ENCODE measurements around the gene DLGAP4. TPM values are rescaled to one million over a fixed set of nuclear protein-coding genes. Genes with fewer than 3 reads are reported as not detected.

DLGAP4 gene
- total and polyA plus RNA-seq, 2 of the 13 experiments (the other 11 are each of a cell fraction or from before 2014, with no cell fraction given), result 15.2 to 26.7 TPM

DNA sequence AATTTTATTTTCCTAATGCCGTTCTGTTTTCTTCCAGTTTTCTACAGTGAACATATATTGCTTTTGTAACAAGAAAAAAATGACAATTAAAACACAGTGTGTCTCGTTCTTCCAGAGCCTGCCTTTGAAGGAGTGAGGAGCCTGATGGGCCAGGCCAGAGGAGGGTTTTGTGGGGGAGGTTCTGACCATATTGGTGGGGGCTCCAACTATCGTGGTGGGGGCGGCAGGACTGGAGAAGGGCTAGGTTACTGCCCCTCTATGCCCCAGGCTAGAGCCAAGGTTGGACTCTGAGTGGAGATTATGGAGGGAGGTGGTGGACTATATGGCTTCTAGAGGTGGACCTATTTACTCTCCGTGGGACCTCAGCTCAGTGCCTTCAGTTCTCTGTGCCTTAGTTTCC is 24.0 kb downstream of the DLGAP4 start:
- in situ Hi-C loops (cut with HindIII; ENCODE audit: extremely low pct_ligation_motif_present, low pct_unique_long_range_greater_than_20kb) (no loop called here), intact Hi-C loops (cut with micrococcal nuclease; ENCODE audit: unreplicated experiment) (no loop called here)
- Histone ChIP-seq H2AFZ (ENCODE audit: low read length) (no peak overlapping the region), H3K4me3 (replicated peaks in 1 of 3; ENCODE audit: insufficient read depth in 1 of 3, low read depth in 2 of 3, low read length in 3 of 3) (no peak overlapping the region), H4K20me1 (ENCODE audit: insufficient read depth, low read length) (peaks cover 6% of the 10 kb centered on the region; the same call in 1 of the 2 replicates), H3K79me2 (ENCODE audit: insufficient read depth, low read length) (no peaks in the 10 kb centered on the region), H3K27ac (ENCODE audit: extremely low read length, insufficient read depth, low read length) (no peak overlapping the region), H3K9me3 (ENCODE audit: low read length) (no peaks in the 10 kb centered on the region), H3K27me3 (ENCODE audit: control insufficient read depth in 1 of 2, insufficient read depth in 2 of 2, low read length in 2 of 2) (peaks cover 3 to 45% of the 10 kb centered on the region in 2 experiments; a peak in 4 of 5 replicates), H3K4me1 (ENCODE audit: insufficient read depth, low read length) (no peaks in the 10 kb centered on the region), H3K36me3 (replicated peaks in 1 of 2; ENCODE audit: control insufficient read depth in 1 of 2, insufficient read depth in 2 of 2, low read length in 2 of 2) (no peaks in the 10 kb centered on the region), H3K9ac (ENCODE audit: insufficient read depth, low read depth, low read length) (no peak overlapping the region), H3K4me2 (ENCODE audit: low read depth, low read length) (no peak overlapping the region)
- FAIRE-seq (no peak), ATAC-seq (no peak), DNase-seq (ENCODE audit: low spot score) (no peak)
- TF ChIP-seq ZNF260 (CRISPR knock-in tag; IDR thresholded peaks at IDR 0.05; ENCODE audit: borderline replicate concordance, low read depth) (no peak), RFX1 (IDR thresholded peaks at IDR 0.05) (no peak), ZNF713 (CRISPR knock-in tag; IDR thresholded peaks at IDR 0.05) (no peak), MAZ (IDR thresholded peaks at IDR 0.05; ENCODE audit: borderline replicate concordance, low read depth, low read length) (no peak), MAZ (CRISPR knock-in tag; IDR thresholded peaks at IDR 0.05; ENCODE audit: low read depth) (no peak), ZNF138 (CRISPR knock-in tag; IDR thresholded peaks at IDR 0.05; ENCODE audit: low read depth) (no peak), ZIK1 (CRISPR knock-in tag; IDR thresholded peaks at IDR 0.05; ENCODE audit: borderline replicate concordance, low read depth) (no peak), NBN (conservative IDR thresholded peaks at IDR 0.05) (no peak), ZNF326 (CRISPR knock-in tag; IDR thresholded peaks at IDR 0.05; ENCODE audit: borderline replicate concordance) (no peak), ZNF737 (CRISPR knock-in tag; IDR thresholded peaks at IDR 0.05; ENCODE audit: borderline replicate concordance) (no peak), ZBTB4 (CRISPR knock-in tag; IDR thresholded peaks at IDR 0.05; ENCODE audit: borderline replicate concordance) (no peak), ZSCAN12 (CRISPR knock-in tag; IDR thresholded peaks at IDR 0.05) (no peak), ATM (IDR thresholded peaks at IDR 0.05; ENCODE audit: borderline replicate concordance) (no peak), ZNF296 (CRISPR knock-in tag; conservative IDR thresholded peaks at IDR 0.05) (no peak), SOX6 (IDR thresholded peaks at IDR 0.05) (no peak), SOX6 (CRISPR knock-in tag; IDR thresholded peaks at IDR 0.05) (no peak), ZKSCAN8 (CRISPR knock-in tag; IDR thresholded peaks at IDR 0.05; ENCODE audit: borderline replicate concordance) (no peak), ATF5 (CRISPR knock-in tag; IDR thresholded peaks at IDR 0.05; ENCODE audit: low read depth) (no peak), SIX4 (CRISPR knock-in tag; IDR thresholded peaks at IDR 0.05) (no peak), SPEN (CRISPR knock-in tag; IDR thresholded peaks at IDR 0.05; ENCODE audit: low read depth) (no peak), ZNF724P (CRISPR knock-in tag; IDR thresholded peaks at IDR 0.05; ENCODE audit: borderline replicate concordance) (no peak)
- TF ChIP-seq, protein P1, sequence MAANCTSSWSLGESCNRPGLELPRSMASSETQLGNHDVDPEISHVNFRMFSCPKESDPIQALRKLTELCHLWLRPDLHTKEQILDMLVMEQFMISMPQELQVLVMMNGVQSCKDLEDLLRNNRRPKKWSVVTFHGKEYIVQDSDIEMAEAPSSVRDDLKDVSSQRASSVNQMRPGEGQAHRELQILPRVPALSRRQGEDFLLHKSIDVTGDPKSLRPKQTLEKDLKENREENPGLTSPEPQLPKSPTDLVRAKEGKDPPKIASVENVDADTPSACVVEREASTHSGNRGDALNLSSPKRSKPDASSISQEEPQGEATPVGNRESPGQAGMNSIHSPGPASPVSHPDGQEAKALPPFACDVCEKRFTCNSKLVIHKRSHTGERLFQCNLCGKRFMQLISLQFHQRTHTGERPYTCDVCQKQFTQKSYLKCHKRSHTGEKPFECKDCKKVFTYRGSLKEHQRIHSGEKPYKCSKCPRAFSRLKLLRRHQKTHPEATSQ (CRISPR knock-in tag; IDR thresholded peaks at IDR 0.05; ENCODE audit: borderline replicate concordance), result no peak
- ChIA-PET POLR2A (interaction anchor here (0.7 kb wide), 1 partner anchor 12 kb away, joined by 3 read pairs; no protein-coding TSS in a partner anchor), CTCF (ENCODE audit: low intra/inter-chr PET ratio, low total read pairs) (no interaction called here)
- whole genome bisulfite sequencing (ENCODE audit: low lambda C conversion rate), result 31% methylated on average over 5 of the region's 5 CpGs
- BruUV-seq (replicated peaks), result no TSS peak

Data from HepG2 (cell line).